HG03460 (cell line): ENCODE data around the gene ARPC5L.
"Not testable (repeated sequence)": the region's sequence is repeated elsewhere in the genome, so short reads cannot be mapped to it uniquely, and the experiment has no call there.

ENCODE experiments used
- ATAC-seq: cut with Tn5 transposase; IDR thresholded peaks from one replicate; pipeline ENCODE4 v1.9.1; 2021; ENCODE audit not compliant: unreplicated experiment

ARPC5L gene

GRCh38 chr9:124861342-124862229 is at the start of gene ARPC5L, which contains the start of gene RPL35:
TSS of gene ARPC5L (plus strand) at chr9:124862130. CDS start at chr9:124869291, 7,161 bp downstream.
TSS of gene RPL35 (minus strand) at chr9:124861957. CDS start at chr9:124861912, 45 bp downstream.
- peak; percentile 85 for ATAC-seq

- no peak for ATAC-seq
Observed at GRCh38 chr9:124812441-124812876, 49.5 kb upstream of the ARPC5L start.

GRCh38 chr9:124813041-124813440 is 48.9 kb upstream of the ARPC5L start:
- ATAC-seq = no peak

- no peak for ATAC-seq
Observed at GRCh38 chr9:124813501-124814163, 48.3 kb upstream of the ARPC5L start.

- ATAC-seq = no peak
Observed at GRCh38 chr9:124814164-124814535, 47.8 kb upstream of the ARPC5L start.

- ATAC-seq = no peak
Observed at GRCh38 chr9:124815601-124816000, 46.3 kb upstream of the ARPC5L start.

GRCh38 chr9:124818431-124819281 is 43.3 kb upstream of the ARPC5L start:
- ATAC-seq = no peak

GRCh38 chr9:124820698-124821623 is 41.0 kb upstream of the ARPC5L start:
- no peak for ATAC-seq

GRCh38 chr9:124828489-124829333 is 33.2 kb upstream of the ARPC5L start:
- ATAC-seq = no peak

- no peak for ATAC-seq
Observed at GRCh38 chr9:124829334-124829669, 32.6 kb upstream of the ARPC5L start.

GRCh38 chr9:124830593-124830992 is 31.3 kb upstream of the ARPC5L start:
- no peak for ATAC-seq

- ATAC-seq = no peak
Observed at GRCh38 chr9:124831642-124832364, 30.1 kb upstream of the ARPC5L start.

- no peak for ATAC-seq
Observed at GRCh38 chr9:124834591-124834990, 27.3 kb upstream of the ARPC5L start.

GRCh38 chr9:124835026-124835557 is 26.8 kb upstream of the ARPC5L start:
- ATAC-seq = no peak

GRCh38 chr9:124838132-124838531 is 23.8 kb upstream of the ARPC5L start:
- ATAC-seq = not testable (repeated sequence)

- ATAC-seq = not testable (repeated sequence)
Observed at GRCh38 chr9:124838567-124839275, 23.2 kb upstream of the ARPC5L start.

GRCh38 chr9:124839612-124840299 is 22.2 kb upstream of the ARPC5L start:
- ATAC-seq = no peak
